SK-N-MC (cell line): ENCODE results near the gene CASP7.

Experiments
- EZH2 ChIP-seq: fragments of 200-600 bp; sonication (generic); IDR thresholded peaks from one replicate; pipeline ENCODE4 v1.6.1; 2017; ENCODE audit warnings: antibody characterized with exemption
- FOXP2 ChIP-seq: optimal IDR thresholded peaks from 2 replicates; pipeline ENCODE3; 2011; ENCODE audit warnings: mild to moderate bottlenecking, moderate library complexity; ENCODE audit not compliant: insufficient read depth; ENCODE audit errors: extremely low read length, control extremely low read depth
- POLR2AphosphoS5 ChIP-seq: IDR thresholded peaks from 2 replicates; pipeline ENCODE4 v1.6.1; 2012; ENCODE audit warnings: mild to moderate bottlenecking, low read depth, low read length, borderline replicate concordance

DNA sequence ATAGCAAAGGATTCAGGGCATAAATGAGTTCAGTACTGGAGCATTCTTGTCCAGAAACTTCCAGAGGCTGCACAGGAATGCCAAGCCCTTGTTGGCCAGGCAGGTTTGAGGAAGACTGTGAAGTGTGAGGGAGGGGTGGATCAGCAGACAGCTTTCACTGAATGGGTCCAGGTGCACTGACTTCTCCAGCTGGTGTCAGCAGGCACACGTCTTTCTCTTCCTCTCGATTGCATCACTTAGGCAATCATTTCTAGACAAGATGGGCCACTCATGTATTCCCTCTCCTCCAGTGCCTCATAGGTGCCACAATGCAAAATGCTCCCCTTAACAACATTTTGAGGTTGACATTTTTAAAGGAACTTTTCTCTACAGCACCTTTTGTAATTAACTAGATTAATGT is 56.2 kb downstream of the CASP7 start:
- TF ChIP-seq EZH2, result no peak
- no peak for TF ChIP-seq POLR2AphosphoS5
- no peak for TF ChIP-seq FOXP2
